ENCODE measurements around the gene JAGN1.
"Not testable (repeated sequence)": the region's sequence is repeated elsewhere in the genome, so short reads cannot be mapped to it uniquely, and the experiment has no call there.

DNA sequence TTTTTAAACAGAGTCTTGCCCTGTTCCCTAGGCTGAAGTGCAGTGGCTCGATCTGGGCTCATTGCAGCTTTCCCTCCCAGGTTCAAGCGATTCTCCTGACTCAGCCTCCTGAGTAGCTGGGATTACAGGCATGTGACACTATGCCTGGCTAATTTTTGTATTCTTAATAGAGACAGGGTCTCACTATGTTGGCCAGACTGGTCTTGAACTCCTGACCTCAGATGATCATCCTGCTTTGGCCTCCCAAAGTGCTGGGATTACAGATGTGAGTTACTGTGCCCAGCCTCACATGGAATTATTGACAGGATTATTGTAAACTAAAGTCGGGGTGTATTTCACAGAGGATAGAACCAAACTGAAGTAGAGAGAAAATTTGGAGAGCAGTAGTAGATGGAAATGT is 5.3 kb downstream of the JAGN1 start:
- TF ChIP-seq, protein P1, sequence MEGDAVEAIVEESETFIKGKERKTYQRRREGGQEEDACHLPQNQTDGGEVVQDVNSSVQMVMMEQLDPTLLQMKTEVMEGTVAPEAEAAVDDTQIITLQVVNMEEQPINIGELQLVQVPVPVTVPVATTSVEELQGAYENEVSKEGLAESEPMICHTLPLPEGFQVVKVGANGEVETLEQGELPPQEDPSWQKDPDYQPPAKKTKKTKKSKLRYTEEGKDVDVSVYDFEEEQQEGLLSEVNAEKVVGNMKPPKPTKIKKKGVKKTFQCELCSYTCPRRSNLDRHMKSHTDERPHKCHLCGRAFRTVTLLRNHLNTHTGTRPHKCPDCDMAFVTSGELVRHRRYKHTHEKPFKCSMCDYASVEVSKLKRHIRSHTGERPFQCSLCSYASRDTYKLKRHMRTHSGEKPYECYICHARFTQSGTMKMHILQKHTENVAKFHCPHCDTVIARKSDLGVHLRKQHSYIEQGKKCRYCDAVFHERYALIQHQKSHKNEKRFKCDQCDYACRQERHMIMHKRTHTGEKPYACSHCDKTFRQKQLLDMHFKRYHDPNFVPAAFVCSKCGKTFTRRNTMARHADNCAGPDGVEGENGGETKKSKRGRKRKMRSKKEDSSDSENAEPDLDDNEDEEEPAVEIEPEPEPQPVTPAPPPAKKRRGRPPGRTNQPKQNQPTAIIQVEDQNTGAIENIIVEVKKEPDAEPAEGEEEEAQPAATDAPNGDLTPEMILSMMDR (optimal IDR thresholded peaks at IDR 0.05 in 1 of 3, IDR thresholded peaks at IDR 0.05 in 1 of 3, conservative IDR thresholded peaks at IDR 0.05 in 1 of 3; ENCODE audit: extremely low read depth in 1 of 3, insufficient read depth in 2 of 3, low read length in 3 of 3), result not testable (repeated sequence)
- not testable (repeated sequence) for TF ChIP-seq EZH2 (IDR thresholded peaks at IDR 0.05; ENCODE audit: low read length)

All from keratinocyte (primary cell).